GM18498 (cell line): Measurements from ENCODE around the gene HSD11B2.

ENCODE experiments used
- ATAC-seq: cut with Tn5 transposase; IDR thresholded peaks from one replicate; pipeline ENCODE4 v1.9.1; 2021; ENCODE audit warnings: mild to moderate bottlenecking, moderate library complexity; ENCODE audit not compliant: unreplicated experiment

HSD11B2 gene

GRCh38 chr16:67448580-67448979 is 17.7 kb downstream of the HSD11B2 start:
- ATAC-seq: no peak

- no peak for ATAC-seq
Observed at GRCh38 chr16:67449336-67449735, 18.4 kb downstream of the HSD11B2 start.

DNA sequence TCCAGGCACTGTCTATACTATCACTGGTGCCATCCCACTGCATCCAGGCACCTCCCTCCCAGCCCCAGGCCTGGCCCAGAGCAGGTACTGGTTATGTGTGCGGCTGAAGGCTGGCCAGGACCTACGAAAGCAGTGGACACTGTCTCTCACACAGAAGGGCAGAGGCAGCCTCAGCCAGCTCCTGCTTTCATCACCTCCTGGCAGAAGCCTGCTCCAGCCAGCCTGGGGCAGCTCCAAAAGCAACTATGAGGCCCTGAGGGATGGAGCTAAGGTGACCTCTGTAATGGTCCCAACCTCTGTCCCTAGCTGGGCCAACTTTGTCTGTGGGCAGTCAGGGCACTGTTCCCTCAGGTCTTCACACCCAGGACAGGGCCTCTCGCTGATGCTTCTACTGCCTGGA is 18.8 kb downstream of the HSD11B2 start:
- no peak for ATAC-seq

DNA sequence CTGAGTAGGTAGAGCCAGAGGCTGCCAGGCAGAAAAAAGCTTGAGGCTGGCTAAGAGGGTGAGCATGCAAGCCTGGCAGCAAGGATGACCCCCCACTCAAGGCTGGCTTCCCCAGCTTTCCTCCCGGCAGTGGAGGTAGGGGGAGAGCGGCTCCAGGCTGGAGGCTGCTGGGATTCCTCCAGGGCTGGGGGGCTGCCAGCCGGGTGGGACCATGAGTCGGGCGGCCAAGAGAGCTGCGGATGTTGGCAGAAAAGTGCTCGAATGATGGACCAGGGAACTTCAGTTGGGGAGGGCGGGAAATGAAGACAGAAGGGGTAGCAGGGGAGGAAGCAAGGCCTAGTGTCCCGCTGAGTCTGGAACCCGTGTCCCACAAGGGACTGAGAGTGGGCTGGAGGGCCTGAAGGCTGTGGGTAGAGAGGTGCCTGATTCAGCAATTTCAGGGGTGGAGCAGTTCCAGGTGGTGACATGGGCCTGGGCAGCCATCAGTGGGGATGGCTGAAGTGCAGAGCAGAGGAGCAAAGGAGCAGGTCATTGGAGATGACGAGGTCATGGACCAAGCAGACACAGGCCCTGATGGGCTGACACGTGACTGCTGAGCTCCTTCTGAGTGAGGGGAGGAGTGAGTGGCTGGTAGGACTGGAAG is 20.3 kb downstream of the HSD11B2 start:
- no peak for ATAC-seq

DNA sequence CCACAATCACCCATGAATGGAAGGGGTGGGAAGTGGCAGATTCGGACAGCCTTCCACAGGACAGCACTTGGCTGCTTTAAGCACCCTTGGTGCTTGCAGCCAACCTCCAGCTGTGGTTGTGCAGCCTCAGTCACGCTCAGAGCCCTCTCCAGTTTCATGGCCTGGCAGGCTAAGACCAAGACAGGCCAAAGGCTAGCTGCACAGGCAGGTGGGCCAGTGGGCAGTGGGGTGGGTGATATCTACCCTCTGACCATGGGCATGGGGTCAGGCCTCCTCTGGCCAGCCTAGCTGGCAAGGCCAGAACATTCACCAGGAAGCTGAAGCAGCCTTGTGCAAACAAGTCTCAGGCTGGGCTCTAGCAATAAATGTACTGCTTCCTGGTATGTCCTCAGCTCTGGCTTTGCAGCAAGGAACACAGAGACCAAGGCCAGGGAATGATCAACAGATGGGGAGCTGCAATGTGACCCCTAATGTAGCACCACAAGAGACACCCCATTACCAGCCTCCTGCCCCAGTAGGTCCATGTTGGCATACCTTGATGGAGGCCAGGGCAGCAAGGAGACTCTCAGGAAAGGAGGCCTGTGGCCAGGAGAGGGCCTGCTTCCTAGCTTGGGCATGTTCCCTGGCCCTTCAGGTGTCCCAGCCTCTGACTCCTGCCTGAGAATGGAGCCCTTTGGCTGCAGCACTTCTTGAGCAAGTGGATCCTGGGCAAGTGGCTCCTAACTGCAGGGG is 20.9 kb downstream of the HSD11B2 start:
- no peak for ATAC-seq

GRCh38 chr16:67454104-67454503 is 23.2 kb downstream of the HSD11B2 start:
- ATAC-seq: no peak

DNA sequence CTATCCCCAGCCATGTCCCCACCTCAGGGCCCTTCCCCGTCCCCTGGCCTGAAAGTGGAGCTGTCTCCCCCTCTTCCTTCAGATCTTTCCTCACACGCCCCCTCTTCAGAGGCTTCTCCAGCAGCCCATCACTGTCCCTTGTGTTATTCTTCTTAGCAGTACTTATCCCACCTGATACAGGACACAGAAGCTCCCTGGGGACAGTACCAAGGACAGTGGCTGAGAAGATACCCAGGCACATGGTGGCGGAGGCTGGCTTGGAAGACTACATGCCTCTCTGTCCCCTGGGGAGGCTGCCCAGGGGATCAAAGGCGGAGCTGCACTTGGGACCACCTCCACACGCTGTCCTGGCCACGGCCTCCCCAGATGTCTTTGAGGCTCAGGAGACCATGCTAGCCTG is 23.9 kb downstream of the HSD11B2 start:
- ATAC-seq: no peak

GRCh38 chr16:67456391-67457081 is 25.6 kb downstream of the HSD11B2 start:
- no peak for ATAC-seq

DNA sequence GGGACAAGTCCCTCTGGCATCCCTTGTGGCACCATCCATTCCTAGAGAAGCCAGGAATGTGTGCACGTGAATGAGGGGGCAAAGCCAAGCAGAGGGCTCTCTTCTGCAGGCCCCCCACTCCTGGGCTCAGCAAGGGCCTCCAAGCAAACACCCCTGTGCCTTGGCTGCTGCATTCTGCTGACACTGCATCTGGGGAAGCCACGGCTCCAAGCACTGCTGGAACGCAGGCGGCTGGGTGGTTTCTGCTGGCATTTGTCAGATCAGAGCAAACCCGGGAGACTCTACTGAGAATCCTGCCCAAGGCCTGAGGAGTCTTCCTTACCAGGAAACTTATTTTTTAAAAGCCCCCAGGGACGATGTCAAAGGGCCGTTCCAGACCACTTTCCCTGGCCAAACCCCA is 26.7 kb downstream of the HSD11B2 start:
- no peak for ATAC-seq

DNA sequence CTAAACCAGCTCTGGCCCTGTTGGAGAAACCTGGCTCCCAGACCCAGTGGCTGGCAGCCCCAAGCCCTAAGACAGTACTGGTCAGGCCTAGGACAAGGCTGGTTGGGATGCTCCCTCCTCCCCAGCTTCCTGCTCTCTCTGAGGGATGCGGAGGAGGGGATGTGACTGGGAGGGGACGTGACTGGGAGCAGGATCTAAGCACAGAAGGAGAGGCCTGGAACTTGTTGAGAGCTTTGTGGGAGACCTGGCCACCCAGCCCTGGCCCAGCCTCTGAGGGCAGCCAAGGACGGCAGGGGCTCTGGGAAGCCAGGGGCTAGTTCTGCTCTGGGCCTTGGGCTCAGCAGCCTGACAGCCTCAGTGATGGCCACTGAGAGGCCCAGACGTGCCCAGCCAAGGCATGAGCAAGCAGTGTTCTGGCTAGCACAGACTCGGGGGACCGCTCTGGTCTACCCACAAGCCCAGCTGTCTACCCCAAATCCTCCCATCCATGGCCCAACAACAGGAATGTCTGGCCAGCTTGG is 27.3 kb downstream of the HSD11B2 start:
- ATAC-seq: no peak

- no peak for ATAC-seq
Observed at GRCh38 chr16:67459066-67459860, 28.3 kb downstream of the HSD11B2 start.

DNA sequence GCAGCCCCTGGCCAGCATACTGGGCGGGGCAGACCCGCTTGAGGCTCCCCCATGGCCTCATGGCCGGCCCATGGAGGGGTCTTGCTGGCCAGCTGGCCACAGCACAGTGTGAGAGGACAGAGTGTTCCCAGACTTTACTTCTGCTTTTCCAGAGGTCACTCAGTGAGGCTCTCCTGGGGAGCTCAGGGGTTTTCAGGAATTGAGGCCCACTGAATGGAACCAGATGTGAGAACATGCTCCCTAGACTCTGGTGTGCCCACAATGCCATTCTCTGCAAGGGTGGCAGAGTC is 28.9 kb downstream of the HSD11B2 start:
- ATAC-seq: no peak

DNA sequence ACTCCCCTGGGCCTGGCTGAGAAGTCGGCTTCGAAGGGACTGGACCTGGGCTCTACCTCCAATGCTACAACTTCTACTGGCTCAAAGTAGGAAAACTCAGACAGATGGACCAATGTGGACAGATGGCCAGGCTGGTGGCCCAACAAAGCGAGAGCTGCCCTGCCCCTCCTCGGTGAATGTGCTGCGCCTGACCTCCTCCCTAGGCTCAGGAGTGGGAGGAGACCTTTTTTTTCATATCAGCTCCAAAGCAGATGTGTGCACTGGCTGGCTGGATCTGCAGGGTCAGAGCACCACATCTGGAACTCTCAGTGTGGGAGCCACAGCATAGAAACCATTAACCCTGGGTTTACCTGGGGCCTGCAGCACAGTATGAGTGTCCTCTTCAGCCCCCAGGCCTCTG is 29.2 kb downstream of the HSD11B2 start:
- ATAC-seq: no peak

DNA sequence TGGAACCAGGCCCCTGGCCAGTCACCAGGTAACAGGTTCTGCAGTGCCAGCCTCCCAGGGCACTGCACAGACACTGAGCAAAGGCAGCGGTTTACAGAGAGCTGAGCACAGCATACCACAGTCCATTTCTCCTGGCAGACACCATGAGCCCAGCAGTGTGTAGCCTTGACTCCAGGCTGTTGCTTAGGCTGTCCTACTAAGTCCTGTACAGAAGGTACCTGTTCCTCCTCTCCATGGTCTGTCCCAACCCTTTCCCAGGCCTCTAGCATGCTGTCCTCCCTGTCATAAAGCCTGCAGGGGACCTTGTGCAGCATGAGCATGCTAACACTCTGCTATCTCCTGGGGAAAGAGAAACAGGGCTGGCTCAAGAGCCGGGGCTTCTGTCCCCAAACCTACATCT is 30.0 kb downstream of the HSD11B2 start:
- ATAC-seq: no peak

- no peak for ATAC-seq
Observed at GRCh38 chr16:67461600-67462278, 30.8 kb downstream of the HSD11B2 start.

- ATAC-seq: no peak
Observed at GRCh38 chr16:67462279-67462655, 31.3 kb downstream of the HSD11B2 start.

DNA sequence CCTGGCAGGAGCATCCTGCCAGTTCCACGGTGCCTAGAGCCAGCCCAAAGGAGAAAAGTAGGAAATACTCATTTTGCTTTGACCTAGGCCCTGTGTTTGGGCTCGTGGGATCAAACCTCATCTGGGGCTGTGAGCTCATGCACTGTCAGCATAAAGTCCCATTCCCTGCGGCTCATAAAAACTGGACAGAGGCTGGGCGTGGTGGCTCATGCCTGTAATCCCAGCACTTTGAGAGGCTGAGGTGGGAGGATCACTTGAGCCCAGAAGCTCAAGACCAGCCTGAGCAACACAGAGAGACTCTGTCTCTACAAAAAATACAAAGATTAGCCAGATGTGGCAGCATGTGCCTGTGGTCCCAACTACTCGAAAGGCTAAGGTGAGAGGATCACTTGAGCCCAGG is 32.1 kb downstream of the HSD11B2 start:
- ATAC-seq: no peak

GRCh38 chr16:67463691-67464090 is 32.8 kb downstream of the HSD11B2 start:
- ATAC-seq: no peak

DNA sequence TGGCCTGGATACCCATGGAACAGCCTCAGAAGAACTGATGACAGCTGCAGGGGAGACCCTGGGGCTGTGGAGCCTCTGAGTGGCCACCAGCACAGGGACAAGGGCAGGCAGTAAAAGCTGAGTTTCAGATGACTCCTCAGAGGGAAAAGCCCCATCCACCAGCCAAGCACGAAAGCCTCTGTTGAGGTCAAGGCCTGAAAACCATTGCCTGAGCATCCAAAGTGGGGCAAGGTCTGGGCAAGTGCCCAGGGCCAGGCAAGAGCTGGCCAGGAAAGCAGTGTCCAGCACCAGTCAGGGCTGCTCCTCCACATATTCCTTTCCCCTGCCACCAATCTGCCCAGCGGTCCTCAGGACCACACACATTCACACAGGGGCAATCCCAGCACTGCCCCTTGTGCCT is 33.6 kb downstream of the HSD11B2 start:
- ATAC-seq: no peak

DNA sequence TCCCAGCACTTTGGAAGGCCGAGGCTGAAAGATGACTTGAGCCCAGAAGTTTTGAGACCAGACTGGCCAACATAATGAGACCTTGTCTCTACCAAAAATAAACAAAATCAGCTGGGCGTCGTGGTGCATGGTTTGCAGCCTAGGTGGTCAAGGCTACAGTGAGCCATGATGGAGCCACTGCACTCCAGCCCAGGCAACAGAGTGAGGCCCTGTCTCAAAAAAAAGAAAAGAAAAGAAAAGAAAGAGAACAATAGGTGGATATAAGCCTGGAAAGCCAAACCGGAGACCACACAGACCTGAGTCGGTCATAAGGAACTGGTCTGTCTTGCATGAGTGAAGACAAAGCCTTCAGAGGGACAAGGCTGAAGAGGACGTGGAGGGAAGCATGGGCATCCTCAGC is 35.7 kb downstream of the HSD11B2 start:
- no peak for ATAC-seq

- ATAC-seq: no peak
Observed at GRCh38 chr16:67468731-67469130, 37.8 kb downstream of the HSD11B2 start.
